HG03060 (cell line): Measurements from ENCODE around the gene BARHL2.

Experiments
- ATAC-seq: cut with Tn5 transposase; IDR thresholded peaks from one replicate; pipeline ENCODE4 v1.9.1; 2021; ENCODE audit warnings: low read depth, moderate number of reproducible peaks; ENCODE audit not compliant: unreplicated experiment

The BARHL2 gene

DNA sequence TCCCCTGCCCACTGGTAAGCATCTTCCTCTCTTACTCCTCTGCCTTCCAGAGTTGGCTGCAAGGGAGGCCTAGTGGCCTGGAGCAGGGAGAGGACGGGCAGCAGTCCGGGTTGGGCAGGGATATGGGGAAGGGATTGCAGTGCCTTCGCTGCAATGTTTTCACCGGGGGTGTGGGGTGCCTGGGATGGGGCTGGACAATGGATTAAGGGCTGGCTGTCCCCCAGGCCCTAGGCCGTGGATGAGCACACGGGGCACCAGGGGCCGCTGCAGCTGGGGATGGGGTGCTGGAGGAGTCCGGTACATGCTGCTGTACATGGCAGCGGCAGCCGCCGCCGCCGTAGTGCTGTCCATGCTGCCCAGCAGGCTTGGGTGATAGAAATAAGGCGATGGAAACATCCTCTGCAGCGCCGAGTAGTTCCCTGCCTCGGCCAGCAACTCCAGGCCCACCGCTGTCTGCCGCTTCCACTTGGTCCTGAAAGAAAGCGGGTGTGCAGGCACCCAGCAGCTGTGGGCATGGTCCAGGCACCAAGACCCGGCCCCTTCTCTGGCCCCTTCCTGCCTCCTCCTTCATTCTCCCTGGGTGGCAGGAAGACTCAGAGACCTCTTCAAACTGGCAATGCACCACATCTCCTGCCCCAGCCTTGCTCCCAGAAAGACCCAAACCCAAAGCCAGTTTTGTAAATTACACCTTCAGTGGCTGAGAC is 4.8 kb downstream of the BARHL2 start:
- ATAC-seq = no peak

DNA sequence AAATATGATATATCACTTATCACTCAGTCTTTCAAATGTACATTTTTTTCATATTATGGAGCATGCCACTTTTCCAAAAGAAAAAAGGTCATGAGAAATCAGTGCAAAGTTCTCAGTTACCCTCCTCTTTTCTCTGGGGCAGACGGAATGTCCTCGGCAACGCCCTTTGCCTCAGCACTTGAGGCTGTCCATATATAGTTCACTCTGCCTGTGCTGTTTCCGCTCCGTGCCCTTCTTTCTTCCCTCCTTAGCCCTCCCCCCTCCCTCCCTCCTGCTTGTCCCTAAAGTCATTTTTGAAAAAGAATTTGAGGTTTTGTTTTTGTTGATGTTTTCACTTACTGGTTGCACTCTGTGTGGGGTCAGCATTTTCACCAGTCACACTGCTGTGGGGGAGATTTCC is 5.4 kb downstream of the BARHL2 start:
- no peak for ATAC-seq

DNA sequence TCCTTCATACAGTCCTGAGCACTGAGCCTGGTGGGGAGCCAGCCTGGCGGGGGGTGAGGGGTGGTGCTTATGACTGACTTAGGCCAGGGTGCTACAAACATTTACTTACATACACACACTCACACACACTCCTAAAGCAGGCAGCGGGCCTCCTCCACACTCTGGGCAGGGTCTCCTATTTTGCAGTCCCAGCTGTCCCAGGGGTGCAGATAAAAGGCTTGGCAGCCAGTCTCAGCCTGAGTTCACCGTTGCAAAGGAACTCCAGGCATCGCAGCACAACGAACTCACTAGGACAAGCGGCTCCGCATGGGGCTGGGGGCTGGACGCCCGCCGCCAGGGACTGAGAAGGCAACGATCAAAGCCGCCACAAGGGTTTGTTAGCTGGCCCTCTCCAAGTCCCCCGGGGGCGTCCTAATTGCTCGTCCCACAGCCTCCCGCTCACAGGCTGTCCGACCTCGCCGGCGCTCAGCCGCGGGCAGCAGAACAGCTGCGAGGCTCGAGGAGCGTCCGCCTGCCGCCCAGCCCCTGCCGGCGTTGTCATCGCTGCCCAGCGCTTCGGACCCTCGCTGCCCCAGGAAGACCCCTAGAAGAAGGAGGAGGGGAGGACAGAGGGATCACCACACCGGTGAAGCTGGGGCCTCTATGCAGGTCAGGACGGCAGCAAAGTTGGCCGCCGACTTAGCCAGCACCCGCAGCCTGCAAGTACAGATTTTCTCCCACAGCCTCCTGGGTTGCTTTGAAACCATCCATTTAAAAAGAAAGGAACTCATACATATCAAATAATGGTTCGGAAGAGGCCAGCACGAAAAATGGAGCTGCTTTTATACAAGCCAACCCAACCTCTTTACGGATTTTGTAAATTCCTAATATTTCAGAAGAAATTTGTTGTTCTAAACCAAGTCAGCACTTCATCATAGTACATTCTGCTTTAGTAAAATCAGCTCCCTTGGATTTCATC is 6.2 kb downstream of the BARHL2 start:
- ATAC-seq = no peak

DNA sequence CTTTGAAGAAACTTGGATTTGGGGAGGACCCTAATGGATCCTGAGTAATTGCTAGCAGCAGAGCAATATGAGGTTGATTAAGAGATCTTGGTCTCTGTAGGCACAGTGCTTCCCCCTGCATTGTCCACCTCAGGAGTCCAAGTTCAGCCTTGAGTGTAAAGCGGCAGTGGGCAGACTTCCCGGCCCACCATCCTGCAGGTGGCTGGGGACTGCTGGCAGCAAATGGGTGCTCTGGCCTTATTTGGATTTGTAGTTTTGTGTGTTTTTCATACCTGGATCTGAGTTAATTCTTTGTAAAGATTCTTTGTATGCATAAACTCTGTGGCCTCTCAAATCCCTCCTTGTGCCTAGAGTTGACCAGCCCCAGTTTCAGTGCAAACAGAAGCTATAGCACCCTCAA is 7.6 kb downstream of the BARHL2 start:
- ATAC-seq = no peak

DNA sequence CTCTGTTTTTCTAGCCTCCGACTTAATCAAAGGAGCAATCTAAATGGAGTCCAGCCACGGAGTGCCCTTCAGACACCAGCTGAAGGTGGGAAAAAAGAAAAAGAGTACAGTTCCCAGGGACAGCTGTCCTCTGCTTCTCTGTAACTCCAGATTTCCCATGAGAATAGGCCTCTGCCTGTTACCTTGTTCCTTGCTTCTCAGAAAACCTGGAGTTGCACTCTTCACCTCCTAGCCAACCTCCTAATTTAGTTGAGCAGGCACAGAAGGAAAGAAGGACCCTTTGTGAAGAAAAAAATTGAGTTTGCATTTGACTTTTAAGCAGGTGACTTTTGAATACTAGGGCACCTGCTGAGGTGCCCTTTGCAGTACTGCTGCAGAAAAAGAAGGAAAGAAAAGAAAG is 8.3 kb downstream of the BARHL2 start:
- no peak for ATAC-seq

DNA sequence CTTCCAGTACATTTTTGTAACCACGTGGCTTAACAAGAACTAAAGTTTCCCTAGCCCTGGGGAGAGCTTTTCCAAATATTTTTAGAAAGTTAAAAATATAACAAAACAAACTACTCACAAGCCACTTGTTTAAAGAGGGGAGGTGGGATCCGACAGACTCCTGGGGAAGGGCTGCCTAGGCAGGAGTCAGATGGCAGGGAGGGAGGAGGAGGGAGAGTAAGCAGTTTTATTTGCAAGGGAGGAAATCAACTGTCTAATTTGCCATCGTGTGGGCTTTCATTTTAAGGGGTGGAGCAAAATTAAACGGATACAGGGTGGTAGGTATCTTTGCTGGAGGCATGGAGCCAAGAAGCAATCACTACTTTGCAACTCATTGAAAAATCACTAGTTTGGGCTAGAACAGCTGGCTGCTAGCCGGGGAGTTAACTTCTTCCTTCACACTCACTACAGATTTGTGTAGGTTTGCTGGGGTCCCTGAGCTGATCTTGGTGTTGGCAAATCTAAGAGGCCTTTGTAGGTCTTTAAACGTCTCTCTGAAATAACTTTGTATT is 8.8 kb downstream of the BARHL2 start:
- ATAC-seq = no peak

DNA sequence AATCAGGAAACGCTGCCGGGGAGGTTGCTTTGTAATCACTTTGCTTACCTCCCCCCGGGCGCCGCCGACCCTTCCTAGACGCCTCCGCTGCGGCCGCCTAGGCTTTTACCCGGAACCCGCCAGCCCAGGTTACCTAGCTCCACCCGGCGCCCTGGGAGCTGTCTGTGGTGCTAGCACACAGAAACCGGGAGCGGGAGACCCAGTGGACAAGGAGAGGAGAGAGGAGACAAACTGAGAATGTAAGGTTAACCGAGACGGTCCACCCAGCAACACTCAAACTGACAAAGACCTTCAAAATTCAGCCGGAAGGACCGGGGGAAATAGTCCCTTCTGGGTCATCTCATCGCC is 9.8 kb downstream of the BARHL2 start:
- ATAC-seq = no peak

DNA sequence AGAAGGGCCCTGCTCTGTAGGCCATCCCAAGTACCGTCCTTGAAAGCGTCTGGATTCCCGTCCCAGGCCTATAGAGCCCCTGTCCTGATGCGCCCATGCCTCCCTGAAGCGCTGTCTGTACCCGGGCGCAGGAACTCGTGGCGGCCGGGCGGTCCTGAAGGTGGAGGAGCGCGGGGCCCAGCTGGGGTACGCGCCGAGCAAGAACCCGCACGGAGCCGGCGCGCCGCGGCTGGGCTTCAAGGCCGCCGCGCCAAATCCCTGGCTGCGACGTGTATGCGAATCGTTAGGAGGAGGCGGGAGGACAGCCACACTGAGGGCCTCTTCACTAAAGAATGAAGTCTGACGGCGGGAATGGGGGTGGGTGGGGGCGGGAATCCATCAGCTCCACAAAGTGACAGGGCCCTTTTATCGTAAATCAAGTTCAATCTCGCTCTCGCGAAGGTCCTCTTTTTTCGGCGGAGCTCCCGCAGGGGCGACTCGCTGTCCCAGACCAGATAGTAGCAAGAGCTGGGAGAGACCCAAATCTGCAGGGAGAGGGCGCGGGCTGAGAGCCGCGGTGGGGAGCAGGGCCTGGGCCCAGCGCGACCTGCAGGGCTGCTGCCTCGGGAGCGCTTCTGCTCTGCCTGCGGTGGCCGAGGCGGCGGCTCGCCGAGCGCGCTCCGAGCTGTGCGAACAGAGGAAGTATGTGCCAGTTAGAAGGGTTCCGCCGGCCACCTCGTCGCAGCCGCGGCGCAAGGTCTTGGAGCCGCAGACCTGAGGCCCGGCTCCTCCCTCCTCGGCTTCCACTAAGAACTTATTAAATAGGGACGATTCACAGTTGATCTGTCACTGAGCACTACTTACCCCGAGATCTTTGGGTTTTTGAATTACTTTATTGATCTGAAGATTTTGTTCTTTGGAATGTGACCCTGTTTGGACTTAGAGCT is 10.4 kb downstream of the BARHL2 start:
- ATAC-seq = no peak

DNA sequence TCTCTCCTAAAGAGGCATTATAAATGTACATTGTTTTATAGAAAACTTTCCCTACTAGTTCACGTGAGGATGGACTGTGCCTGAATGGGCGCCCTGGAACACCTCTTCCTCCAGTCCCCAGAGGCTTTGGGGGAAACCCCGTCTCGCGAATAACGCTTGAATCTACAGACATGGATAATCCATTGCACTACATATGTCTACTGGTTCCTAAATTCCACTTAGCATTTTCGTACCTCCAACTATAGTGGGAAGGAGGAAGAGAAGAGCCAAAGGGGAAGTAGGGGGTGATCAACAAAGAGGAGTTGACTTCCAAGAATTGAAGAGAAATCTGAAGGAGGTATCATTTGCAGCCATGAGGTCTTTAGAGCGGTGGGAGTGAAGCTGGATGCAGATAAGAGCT is 11.1 kb downstream of the BARHL2 start:
- no peak for ATAC-seq

DNA sequence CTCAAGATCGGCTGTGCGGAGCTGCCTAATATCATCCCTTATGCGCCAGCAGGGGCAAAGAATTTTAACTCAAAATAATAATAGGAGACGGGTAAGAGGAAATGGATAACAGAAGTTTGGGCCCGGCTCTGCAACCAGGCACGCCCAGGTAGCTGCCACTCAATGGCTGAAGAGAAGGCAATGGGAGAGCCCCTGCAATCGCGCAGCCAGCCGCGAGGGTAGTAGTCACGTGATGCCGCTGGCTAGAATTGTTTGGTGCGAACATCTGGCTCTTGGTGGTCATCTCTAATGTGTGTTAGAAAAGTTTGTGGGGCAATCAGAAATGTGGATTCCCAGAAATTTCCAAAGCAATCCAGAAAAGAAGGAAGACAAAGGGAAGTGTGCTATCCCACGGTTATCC is 12.3 kb downstream of the BARHL2 start:
- no peak for ATAC-seq

DNA sequence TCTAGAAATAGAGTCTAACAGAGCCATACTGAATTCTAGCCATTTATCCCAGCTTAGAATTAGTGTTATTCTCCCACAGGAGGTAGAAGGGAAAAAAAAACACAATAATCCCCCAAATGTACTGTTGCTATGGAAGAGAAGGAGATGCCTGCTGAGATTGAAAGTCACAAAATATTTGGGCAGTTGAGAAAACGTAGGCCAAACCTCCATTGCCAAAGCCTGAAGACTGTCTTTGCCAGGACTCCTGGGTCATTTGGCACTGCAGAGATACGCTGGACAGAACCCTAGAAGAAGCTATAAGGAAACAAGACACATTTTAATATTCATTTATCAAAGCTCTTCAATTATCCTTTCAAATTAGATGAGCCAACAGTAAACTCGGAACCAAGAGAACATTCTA is 22.3 kb downstream of the BARHL2 start:
- ATAC-seq = no peak

DNA sequence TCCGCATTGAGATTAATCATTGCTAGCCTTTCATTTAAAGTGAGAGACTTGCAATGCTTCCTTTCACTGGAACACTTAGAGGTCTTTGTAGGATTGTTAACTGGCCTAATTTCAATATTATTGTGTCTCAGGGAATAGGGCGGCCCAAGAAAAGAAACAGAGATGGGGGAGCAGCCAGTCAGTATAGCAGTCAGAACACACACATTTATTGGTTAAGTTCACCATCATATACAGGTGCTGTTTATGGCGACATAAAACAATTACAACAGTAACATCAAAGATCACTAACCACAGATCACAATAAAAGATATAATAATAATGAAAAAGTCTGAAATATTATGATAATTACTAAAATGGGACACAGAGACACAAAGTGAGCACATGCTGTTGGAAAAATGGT is 29.4 kb downstream of the BARHL2 start:
- no peak for ATAC-seq

DNA sequence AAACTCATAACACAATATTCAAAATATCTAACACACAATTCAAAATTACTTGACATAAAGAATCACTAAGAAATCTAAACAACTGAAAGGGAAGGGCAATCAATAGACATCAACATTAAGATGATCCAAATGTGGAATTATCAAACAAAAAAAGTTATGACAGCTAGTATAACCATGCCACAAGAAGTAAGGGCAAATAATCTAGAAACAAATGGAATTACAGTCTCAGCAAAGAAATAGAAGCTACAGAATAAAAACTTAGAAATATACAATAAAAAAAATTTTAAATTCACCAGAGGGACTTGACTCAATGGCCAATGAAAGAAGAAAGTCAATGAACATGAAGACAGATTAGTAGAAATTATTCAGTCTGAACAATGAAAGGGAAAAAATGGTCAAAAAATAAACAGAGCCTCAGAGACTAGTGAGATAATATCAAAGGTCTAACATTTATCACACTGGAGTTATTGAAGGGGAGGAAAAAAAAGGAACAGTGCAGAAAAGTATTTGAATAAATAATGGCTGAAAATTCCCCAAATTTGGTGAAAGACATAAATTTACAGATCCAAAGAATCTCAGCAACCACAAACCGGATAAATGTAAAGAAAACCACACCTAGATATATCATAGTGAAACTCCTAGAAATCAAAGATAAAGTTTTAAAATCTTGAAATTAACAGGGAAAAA is 41.8 kb downstream of the BARHL2 start:
- ATAC-seq = no peak

DNA sequence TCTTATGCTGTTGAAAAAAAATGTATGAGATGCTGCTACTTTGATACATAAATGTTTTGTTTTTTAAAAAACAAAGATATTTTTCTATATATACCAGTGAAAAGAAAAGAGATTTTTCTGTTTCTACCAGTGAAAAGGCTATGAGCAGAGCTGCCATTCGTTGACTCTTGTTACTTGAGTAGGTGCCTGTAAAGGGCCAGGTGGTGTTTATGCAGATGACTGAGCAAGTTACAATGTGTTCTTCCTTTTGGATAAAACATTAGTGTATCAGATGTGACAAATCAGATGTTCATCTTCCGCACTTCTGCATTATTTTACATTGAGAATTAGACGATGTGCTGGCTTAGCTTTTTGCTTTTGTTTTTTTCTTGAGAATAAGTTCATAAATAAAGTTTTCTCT is 45.4 kb downstream of the BARHL2 start:
- no peak for ATAC-seq

DNA sequence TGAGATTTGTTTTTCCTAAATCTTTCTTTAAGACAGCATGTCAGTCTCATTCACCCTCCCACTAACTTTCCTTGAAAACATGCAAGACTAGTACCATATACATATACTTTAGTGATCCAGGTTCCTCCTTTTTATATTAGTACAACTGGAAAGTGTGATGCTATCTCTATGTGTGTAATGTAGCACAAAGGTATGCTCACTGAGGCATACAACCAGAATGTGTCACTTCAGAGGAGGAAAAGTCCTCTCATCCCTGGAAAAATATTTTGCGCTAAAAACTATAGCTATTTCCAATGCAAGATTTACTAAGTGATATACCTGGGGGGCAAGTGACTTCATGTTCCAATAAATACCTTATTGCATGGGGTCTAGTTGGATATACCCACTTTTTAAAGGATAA is 45.9 kb downstream of the BARHL2 start:
- ATAC-seq = no peak
